ENCODE results near the gene EGFL8.
A peak's percentile ranks its signal among the peaks of the same experiment; 100 is the strongest.
"Not testable (repeated sequence)": the region's sequence is repeated elsewhere in the genome, so short reads cannot be mapped to it uniquely, and the experiment has no call there.

The EGFL8 gene

DNA sequence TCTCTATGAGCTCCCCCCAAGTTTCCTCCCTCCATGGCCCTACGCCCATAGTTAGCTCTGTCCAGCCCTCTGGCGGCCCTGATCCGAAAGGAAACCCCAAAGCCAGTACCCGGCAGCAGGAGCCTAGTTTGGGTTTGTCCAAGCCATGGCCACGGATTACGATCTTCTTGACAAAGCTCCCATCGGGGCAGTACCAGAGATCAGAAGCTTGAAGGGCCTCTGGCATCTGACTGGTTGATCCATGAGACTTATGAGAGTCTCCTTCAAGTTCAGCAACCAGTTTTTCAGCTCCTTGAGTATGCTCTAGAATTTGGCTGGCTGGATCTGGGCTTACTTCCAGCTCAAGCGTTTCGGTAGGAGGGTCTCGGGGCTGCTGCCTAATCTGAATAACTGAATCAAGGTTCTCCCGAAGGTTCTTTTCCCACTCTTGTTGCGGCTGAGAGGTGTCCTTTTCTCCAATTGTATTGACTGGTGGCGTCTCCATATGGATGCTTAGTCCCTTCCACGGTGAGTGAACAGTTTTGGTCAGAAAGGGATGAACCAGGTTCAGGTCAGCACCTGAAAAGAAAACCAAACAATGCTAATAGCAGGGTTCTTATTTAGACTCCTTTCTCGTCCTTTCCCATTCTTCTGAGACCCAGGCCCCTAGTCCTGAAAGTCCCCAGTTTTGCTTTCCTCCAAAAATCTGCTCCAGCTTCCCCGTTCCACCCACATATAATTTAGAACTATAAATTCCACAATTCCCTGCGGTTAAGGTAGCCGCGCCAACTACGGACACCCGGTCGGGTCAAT, 34.9 kb upstream of the EGFL8 start:
- no peak for ATAC-seq (replicated peaks)
- no peak for DNase-seq
- Mint-ChIP-seq H3K4me1 (ENCODE audit: low read depth in 2 of 2) (peaks cover 31 to 34% of the 10 kb centered on the region in 2 donors), H3K4me3 (peak overlapping the region; percentile 97 to 100), H3K27me3 (peaks cover 0 to 6% of the 10 kb centered on the region in 2 donors), H3K36me3 (ENCODE audit: insufficient read depth) (peaks cover 36% of the 10 kb centered on the region), H3K27ac (peak overlapping the region; percentile 96 to 99), H3K9me3 (no peaks in the 10 kb centered on the region)

DNA sequence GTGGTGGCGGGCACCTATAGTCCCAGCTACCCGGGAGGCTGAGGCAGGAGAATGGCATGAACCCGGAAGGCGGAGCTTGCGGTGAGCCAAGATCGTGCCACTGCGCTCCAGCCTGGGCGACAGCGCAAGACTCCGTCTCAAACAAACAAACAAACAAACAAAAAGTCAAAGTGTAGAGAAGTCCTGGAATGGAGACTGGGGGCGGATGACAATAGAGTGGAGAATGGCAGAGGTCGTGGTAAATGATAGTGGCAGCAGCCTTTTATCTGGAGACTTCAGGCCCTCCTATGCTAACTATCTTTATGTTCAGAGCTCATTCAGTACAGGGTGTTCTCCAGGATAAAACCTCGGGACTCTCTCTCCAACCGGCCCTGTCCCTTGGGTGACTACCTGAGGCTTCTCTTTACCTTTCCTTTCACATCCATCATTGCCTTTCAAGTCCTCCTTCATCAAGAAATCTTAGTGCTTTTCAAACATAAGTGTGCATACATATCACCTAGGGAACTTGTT, 32.9 kb upstream of the EGFL8 start:
- DNase-seq (no peak), ATAC-seq (replicated peaks) (no peak)
- peaks cover 0 to 6% of the 10 kb centered on the region in 2 donors for H3K27me3 Mint-ChIP-seq
- no peak overlapping the region for H3K27ac Mint-ChIP-seq
- peaks cover 26 to 28% of the 10 kb centered on the region in 2 donors for H3K4me1 Mint-ChIP-seq (ENCODE audit: low read depth in 2 of 2)
- peak overlapping the region; percentile 8 to 22 for H3K4me3 Mint-ChIP-seq
- peaks cover 25% of the 10 kb centered on the region for H3K36me3 Mint-ChIP-seq (ENCODE audit: insufficient read depth)
- no peaks in the 10 kb centered on the region for H3K9me3 Mint-ChIP-seq

DNA sequence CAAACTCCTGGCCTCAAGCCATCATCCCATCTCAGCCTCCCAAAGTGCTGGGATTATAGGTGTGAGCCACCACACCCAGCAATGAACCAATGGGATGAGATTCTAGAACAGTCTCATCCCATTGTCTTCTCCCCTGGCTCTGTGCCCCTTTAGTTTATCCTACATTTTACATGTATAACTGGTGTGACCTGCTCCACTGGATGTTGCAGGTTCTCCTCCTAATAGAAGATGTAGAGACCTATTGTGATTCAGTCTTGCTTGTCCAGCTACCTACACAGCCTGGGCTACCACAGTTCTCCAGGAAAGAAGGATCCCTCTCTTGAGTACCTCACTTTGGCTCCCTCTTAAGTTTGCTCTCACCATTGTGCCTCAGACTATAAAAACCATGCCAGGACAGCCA, 32.3 kb upstream of the EGFL8 start:
- DNase-seq (no peak), ATAC-seq (replicated peaks) (no peak)
- Mint-ChIP-seq H3K27me3 (peaks cover 0 to 6% of the 10 kb centered on the region in 2 donors), H3K27ac (no peak overlapping the region), H3K9me3 (no peaks in the 10 kb centered on the region), H3K36me3 (ENCODE audit: insufficient read depth) (peaks cover 21% of the 10 kb centered on the region), H3K4me3 (no peak overlapping the region), H3K4me1 (ENCODE audit: low read depth in 2 of 2) (peaks cover 20 to 22% of the 10 kb centered on the region in 2 donors)

DNA sequence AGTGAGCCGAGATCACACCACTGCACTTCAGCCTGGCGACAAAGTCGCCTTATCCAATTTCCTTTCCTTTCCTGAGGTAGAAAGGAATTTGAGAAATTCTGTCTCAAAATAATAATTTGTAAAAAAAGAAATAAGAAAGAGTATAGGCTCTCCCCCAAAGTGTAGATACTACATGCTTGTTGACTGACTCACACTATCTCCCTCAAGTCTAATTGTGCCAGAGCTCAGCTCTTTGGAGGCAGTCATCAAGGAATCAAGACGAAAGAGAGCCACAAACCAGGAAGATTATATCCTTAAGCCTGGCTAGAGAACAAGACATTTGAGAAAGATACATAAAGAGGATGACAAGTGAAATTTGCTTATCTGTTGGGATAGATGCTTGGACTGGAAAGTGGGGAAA, 30.6 kb upstream of the EGFL8 start:
- DNase-seq (no peak), ATAC-seq (replicated peaks) (no peak)
- peaks cover 0 to 6% of the 10 kb centered on the region in 2 donors for H3K27me3 Mint-ChIP-seq
- H3K9me3 Mint-ChIP-seq, result no peaks in the 10 kb centered on the region
- H3K36me3 Mint-ChIP-seq (ENCODE audit: insufficient read depth), result peaks cover 7% of the 10 kb centered on the region
- H3K27ac Mint-ChIP-seq, result no peak overlapping the region
- peaks cover 6 to 8% of the 10 kb centered on the region in 2 donors for H3K4me1 Mint-ChIP-seq (ENCODE audit: low read depth in 2 of 2)
- H3K4me3 Mint-ChIP-seq, result no peak overlapping the region

DNA sequence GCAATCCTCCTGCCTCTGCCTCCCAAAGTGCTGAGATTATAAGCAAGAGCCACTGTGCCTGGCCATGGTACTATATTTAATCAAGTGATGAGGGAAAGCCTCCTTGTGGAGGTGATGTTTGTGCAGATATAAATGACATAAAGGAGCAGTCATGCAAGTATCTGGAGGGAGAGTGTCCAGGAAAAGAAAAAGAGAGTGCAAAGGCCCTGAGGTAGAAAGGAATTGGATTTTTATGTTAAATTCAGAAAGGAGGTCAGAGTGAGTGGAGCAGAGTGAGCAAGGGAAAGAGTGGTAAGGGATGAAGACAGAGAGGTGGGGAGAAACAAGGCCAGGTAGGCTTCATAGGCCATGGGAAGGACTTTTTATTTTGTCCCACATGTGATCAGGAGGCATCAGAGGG, 26.9 kb upstream of the EGFL8 start:
- Mint-ChIP-seq H3K36me3 (ENCODE audit: insufficient read depth) (no peaks in the 10 kb centered on the region), H3K27me3 (peaks cover 19 to 22% of the 10 kb centered on the region in 2 donors), H3K4me3 (no peak overlapping the region), H3K27ac (no peak overlapping the region), H3K4me1 (ENCODE audit: low read depth in 2 of 2) (no peaks in the 10 kb centered on the region), H3K9me3 (no peaks in the 10 kb centered on the region)
- ATAC-seq (replicated peaks) (no peak), DNase-seq (no peak)

DNA sequence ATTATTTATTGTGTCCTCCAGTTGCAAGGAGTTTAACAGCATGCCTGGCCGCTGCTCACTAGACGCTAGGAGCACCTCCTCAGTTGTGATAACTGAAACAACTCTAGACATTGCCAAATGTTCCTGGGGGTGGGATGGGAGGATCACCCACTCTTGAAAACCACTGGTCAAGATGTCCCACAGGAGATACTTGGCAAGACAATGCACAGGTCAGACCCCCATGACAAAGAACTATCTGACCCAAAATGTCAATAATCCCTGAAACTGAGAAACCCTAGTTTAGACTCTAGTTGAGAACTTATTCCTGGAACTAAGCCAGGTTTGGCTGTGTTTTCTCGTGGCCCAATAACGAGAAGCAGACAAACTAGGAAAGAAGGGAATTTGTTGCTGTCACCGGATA, 24.8 kb upstream of the EGFL8 start:
- H3K27me3 Mint-ChIP-seq, result peaks cover 14 to 23% of the 10 kb centered on the region in 2 donors

DNA sequence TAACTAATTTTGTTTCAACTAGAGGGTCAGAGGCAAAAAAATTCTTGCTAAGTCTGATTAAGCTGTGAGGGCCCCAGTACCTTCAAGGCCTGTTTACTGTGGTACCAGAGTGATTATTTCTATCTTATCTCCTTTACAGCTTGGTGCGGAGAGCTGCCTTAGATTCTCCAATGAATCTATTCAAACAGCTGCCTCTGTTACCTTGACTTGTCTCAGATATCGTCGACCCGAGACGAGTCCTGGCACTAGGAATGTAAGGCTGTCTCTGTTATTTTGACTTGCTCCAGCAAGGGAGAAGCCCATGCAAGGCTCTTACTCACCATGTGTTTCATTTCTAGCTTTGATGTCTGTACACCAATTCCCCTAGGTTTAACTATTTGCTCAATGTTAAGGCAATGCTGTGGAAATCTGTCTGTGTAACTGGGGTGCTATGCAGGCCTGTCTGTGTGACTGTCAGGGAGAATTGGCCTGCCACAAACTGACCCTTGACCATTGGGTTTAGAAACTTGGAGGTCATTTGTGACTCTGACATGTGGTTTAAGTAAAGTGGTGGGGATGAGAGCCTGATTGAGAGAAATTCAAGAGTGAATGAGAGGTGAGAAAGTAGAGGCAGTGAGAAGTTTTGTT, 23.9 kb upstream of the EGFL8 start:
- Mint-ChIP-seq H3K9me3 (no peaks in the 10 kb centered on the region), H3K27ac (no peak overlapping the region), H3K4me1 (ENCODE audit: low read depth in 2 of 2) (no peaks in the 10 kb centered on the region), H3K36me3 (ENCODE audit: insufficient read depth) (no peaks in the 10 kb centered on the region), H3K4me3 (no peak overlapping the region), H3K27me3 (peaks cover 14 to 23% of the 10 kb centered on the region in 2 donors)
- ATAC-seq (replicated peaks) (no peak), DNase-seq (no peak)

More for the DNA sequence above, 24.8 kb upstream of the EGFL8 start:
- DNase-seq, result no peak
- H3K27ac Mint-ChIP-seq, result no peak overlapping the region
- H3K4me3 Mint-ChIP-seq, result no peak overlapping the region
- no peak for ATAC-seq (replicated peaks)
- no peaks in the 10 kb centered on the region for H3K4me1 Mint-ChIP-seq (ENCODE audit: low read depth in 2 of 2)
- H3K36me3 Mint-ChIP-seq (ENCODE audit: insufficient read depth), result no peaks in the 10 kb centered on the region
- H3K9me3 Mint-ChIP-seq, result no peaks in the 10 kb centered on the region

DNA sequence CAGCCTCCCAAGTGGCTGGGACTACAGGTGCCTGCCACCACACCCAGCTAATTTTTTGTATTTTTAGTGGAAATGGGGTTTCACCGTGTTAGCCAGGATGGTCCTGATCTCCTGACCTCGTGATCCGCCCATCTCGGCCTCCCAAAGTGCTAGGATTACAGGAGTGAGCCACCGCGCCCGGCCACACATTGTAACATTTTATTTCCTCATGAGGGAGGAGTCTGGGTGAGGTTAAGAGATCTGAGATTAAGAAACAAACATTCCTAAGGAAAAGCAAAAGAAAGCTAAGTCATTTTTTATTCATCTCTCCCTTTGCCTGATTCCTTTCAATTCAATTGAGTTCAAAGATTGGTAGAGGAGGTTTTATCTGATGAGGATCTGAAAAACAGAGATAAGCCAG, 20.2 kb upstream of the EGFL8 start:
- H3K4me3 Mint-ChIP-seq; H3K36me3 Mint-ChIP-seq (ENCODE audit: insufficient read depth); H3K9me3 Mint-ChIP-seq; H3K27ac Mint-ChIP-seq; ATAC-seq (replicated peaks); DNase-seq: not testable (repeated sequence)
- peaks cover 18 to 19% of the 10 kb centered on the region in 2 donors for H3K4me1 Mint-ChIP-seq (ENCODE audit: low read depth in 2 of 2)
- peaks cover 38 to 54% of the 10 kb centered on the region in 2 donors for H3K27me3 Mint-ChIP-seq

DNA sequence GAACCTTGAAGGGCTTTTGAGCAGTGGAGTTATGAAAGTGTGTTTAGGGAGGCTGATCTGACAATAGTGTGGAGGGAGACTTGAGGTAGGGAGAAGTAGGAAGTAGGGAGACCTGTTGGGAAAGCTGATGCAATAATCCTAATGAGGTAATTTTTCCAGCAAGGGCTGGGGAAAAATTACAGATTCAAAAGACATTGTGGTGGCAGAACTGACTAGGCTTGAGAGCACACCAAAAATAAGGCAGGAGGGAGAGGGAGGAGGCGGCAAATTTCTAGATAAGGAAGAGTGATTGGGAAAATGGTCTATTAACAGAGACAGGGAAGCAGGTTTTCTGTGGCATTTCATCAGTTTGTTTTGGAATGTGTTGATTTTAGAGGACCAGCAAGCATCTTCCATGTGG, 18.1 kb upstream of the EGFL8 start:
- Mint-ChIP-seq H3K9me3 (no peaks in the 10 kb centered on the region), H3K36me3 (ENCODE audit: insufficient read depth) (peaks cover 7% of the 10 kb centered on the region), H3K27me3 (peaks cover 50 to 65% of the 10 kb centered on the region in 2 donors), H3K27ac (no peak overlapping the region), H3K4me1 (ENCODE audit: low read depth in 2 of 2) (peaks cover 22 to 28% of the 10 kb centered on the region in 2 donors), H3K4me3 (no peak overlapping the region)
- no peak for ATAC-seq (replicated peaks)
- no peak for DNase-seq

DNA sequence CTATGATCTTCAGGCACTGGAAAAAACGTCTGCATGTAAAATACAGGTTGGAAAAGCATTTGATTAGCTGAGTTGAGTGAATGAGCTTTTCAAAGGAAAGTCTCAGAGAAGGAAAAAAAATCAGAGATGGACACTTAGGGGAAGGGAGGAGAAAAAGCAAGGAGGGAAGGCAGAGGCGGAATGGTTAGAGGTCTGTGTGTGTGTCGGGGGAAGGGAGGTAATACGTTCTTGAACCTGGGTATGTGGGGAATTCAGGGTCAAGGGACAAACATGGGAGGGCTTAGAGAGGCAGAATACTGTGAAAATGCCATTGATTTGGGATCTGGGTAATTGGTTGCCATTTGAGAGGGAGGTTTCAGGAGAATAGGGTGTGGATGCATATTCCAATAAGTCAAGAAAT, 17.7 kb upstream of the EGFL8 start:
- H3K4me1 Mint-ChIP-seq (ENCODE audit: low read depth in 2 of 2), result peaks cover 26 to 29% of the 10 kb centered on the region in 2 donors
- no peak for DNase-seq
- no peaks in the 10 kb centered on the region for H3K9me3 Mint-ChIP-seq
- H3K27me3 Mint-ChIP-seq, result peaks cover 49 to 65% of the 10 kb centered on the region in 2 donors
- peak overlapping the region in 1 of 2 donors; percentile 3 for H3K4me3 Mint-ChIP-seq
- H3K27ac Mint-ChIP-seq, result no peak overlapping the region
- ATAC-seq (replicated peaks), result no peak
- peaks cover 7% of the 10 kb centered on the region for H3K36me3 Mint-ChIP-seq (ENCODE audit: insufficient read depth)

DNA sequence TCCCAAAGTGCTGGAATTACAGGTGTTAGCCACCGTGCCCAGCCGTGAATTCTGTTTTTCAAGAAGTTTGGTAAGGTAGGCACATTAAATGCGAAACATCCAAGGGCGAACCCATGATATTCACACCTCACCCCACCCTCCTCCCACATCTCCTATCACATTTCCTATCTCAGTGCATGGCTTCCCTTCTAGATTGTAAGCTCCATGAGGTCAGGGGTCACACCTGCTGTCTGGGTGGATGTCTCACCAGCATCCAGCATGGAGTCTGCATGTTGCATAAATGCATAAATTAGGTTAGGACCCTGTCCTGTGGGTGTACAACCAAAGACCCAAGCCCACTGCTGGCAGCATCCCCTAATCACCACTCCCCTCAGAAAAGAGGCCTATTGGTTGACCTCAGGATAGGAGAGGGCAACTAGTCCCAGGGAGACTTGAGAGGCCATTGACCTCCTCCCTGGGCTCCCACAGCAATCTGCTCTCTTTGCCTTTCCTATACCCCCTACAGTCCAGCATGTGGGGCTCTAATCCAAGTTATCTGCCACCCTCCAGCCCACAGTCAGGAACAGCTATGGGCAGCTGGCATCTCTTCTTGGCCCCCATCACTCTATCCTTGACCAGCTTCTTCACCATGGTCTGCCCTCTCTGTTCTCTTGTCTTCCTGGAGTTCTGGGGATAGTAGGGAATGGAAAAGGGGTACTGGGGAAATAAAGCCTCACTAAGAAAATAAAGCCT, 16.8 kb upstream of the EGFL8 start:
- Mint-ChIP-seq H3K36me3 (ENCODE audit: insufficient read depth) (peaks cover 7% of the 10 kb centered on the region), H3K4me1 (ENCODE audit: low read depth in 2 of 2) (peaks cover 27 to 29% of the 10 kb centered on the region in 2 donors), H3K27ac (peak overlapping the region in 1 of 2 donors; percentile 76), H3K27me3 (peaks cover 42 to 62% of the 10 kb centered on the region in 2 donors), H3K4me3 (no peak overlapping the region), H3K9me3 (no peaks in the 10 kb centered on the region)
- peak; percentile 32 for ATAC-seq (replicated peaks)
- no peak for DNase-seq

DNA sequence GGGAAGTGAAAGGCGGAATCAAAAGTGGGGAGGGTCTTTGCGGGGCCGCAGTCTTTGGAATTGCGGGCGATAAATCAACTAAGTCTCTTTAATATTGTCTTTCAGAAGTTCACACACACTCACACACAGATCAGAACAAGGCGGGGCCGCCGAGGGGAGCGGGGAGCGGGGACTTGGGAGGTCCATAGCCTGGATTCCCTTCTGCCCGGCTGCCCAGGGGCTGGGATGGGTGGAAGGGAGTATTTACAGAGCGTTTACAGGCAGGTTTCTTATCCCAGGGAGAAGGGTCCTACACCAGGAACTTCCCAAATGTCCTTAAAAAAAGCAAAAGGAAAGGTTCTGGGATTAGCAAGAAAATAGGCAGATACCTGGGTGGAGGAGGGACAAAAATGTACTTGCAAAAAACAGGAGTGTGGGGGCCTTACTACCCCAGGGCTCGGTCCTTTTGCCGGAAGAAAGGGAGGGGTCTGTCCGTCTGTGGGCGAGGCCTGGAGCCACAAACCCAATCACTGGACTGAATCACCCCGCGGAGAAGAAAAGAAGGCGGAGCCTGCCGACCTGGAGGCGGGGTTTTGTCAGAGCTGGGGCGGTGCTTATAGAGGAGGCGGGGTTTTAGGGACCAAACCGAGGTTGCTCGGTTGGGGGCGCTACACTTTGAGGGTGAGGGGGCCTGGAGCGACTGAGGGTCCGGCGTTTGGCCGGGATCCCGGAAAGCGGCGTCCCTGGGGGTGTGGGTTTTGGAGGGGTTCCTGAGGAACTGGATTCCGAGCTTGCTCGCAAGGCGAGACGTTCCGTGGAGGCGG, 15.9 kb upstream of the EGFL8 start:
- ATAC-seq (replicated peaks) (peak; percentile 72), DNase-seq (peak; percentile 55 to 60 (median 58))
- peaks cover 42 to 62% of the 10 kb centered on the region in 2 donors for H3K27me3 Mint-ChIP-seq
- H3K4me1 Mint-ChIP-seq (ENCODE audit: low read depth in 2 of 2), result peaks cover 27 to 36% of the 10 kb centered on the region in 2 donors
- no peak overlapping the region for H3K27ac Mint-ChIP-seq
- H3K4me3 Mint-ChIP-seq, result peak overlapping the region; percentile 81 to 82
- peaks cover 14% of the 10 kb centered on the region for H3K36me3 Mint-ChIP-seq (ENCODE audit: insufficient read depth)
- no peaks in the 10 kb centered on the region for H3K9me3 Mint-ChIP-seq
